ENCODE measurements around the gene ERMAP. TPM values are rescaled to one million over a fixed set of nuclear protein-coding genes. Genes with fewer than 3 reads are reported as not detected.

The ERMAP gene
- total RNA-seq, 4 donors from 2014 or later, result 4.1 to 14.2 (median 8.3) TPM

- Histone ChIP-seq H3K4me3 (no peak overlapping the region), H3K9me3 (no peaks in the 10 kb centered on the region), H3K36me3 (no peaks in the 10 kb centered on the region), H3K27ac (no peak overlapping the region), H3K4me1 (no peaks in the 10 kb centered on the region), H3K27me3 (no peaks in the 10 kb centered on the region)
- no peak for DNase-seq (ENCODE audit: low spot score in 2 of 2)
- WGBS, 2 donors, result 74 to 83% methylated on average over 21 of the region's 21 CpGs
- TF ChIP-seq POLR2A (IDR thresholded peaks at IDR 0.05) (no peak), CTCF (IDR thresholded peaks at IDR 0.05) (no peak), EP300 (IDR thresholded peaks at IDR 0.05) (no peak)
These were observed 69.9 kb downstream of the ERMAP start for GRCh38 chr1:42886800-42887199.

DNA sequence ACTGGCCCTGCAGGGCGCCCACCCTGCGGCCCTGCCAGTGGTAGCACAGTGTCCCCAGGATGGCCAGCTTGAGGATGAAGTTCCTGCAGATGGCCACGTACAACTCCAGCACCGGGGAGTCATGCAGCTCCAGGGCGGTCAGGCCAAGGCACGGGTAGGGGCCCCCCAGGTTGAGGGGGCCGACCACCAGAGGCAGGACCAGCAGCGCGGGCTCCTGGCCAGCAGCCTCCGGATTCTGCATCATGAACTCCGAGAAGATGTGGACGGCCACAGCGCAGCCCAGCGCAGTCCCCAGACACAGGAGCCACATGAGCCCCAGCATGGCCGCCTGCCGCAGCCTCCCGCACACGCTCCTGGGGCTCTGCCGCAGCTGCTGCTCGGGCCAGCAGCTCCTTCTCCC is 70.4 kb downstream of the ERMAP start:
- Histone ChIP-seq H3K4me1 (no peaks in the 10 kb centered on the region), H3K27ac (no peak overlapping the region), H3K9me3 (no peaks in the 10 kb centered on the region), H3K4me3 (no peak overlapping the region), H3K27me3 (no peaks in the 10 kb centered on the region), H3K36me3 (no peaks in the 10 kb centered on the region)
- DNase-seq (ENCODE audit: low spot score in 2 of 2), result no peak
- WGBS, 2 donors, result 94 to 98% methylated on average over 6 to 20 of the region's 20 CpGs
- TF ChIP-seq EP300 (IDR thresholded peaks at IDR 0.05) (no peak), CTCF (IDR thresholded peaks at IDR 0.05) (no peak), POLR2A (IDR thresholded peaks at IDR 0.05) (no peak)

DNA sequence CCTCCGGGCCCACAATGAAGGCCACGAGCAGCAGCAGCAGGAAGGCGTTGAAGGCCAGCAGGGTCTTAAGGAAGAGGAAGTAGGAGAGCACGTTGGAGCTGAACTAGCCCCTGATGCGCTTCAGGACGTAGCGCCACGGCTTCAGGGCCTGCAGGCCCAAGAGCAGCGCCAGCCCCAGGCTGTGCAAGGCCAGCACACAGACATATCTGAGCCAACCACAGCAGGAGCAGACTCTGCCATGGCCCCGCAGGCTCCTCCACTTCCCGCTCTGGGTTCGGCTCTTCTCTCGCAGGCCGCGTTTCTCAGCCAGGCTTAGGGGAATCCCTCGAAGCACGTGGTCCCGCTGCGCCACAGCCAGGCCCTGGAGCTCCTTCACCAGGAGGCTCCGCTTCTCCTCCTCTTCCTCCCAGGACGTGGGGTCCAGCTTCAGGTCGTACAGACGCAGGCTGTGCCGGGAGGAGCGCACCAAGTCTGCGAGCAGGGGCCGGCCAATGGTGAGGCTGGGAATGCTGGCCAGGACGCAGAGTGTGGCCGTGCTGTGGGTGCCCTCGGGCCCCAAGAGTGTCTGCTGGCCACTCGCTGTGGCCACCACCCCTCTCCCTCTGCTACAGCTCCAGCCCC is 71.2 kb downstream of the ERMAP start:
- 85 to 88% methylated on average over 31 of the region's 31 CpGs for WGBS, 2 donors
- TF ChIP-seq EP300 (IDR thresholded peaks at IDR 0.05) (no peak), POLR2A (IDR thresholded peaks at IDR 0.05) (no peak), CTCF (IDR thresholded peaks at IDR 0.05) (no peak)
- Histone ChIP-seq H3K36me3 (no peaks in the 10 kb centered on the region), H3K4me1 (no peaks in the 10 kb centered on the region), H3K4me3 (no peak overlapping the region), H3K27ac (no peak overlapping the region), H3K9me3 (no peaks in the 10 kb centered on the region), H3K27me3 (no peaks in the 10 kb centered on the region)
- DNase-seq (ENCODE audit: low spot score in 2 of 2), result no peak

- H3K27me3 ChIP-seq, result no peaks in the 10 kb centered on the region
- no peaks in the 10 kb centered on the region for H3K36me3 ChIP-seq
- H3K4me3 ChIP-seq, result no peak overlapping the region
- H3K27ac ChIP-seq, result no peak overlapping the region
- no peak for DNase-seq (ENCODE audit: low spot score in 2 of 2)
- TF ChIP-seq POLR2A (IDR thresholded peaks at IDR 0.05), result no peak
- no peak for TF ChIP-seq CTCF (IDR thresholded peaks at IDR 0.05)
- TF ChIP-seq EP300 (IDR thresholded peaks at IDR 0.05), result no peak
- H3K9me3 ChIP-seq, result no peaks in the 10 kb centered on the region
- no peaks in the 10 kb centered on the region for H3K4me1 ChIP-seq
- WGBS, 2 donors, result 86 to 94% methylated on average over 4 of the region's 4 CpGs
These were observed 72.3 kb downstream of the ERMAP start for GRCh38 chr1:42889264-42889663.

DNA sequence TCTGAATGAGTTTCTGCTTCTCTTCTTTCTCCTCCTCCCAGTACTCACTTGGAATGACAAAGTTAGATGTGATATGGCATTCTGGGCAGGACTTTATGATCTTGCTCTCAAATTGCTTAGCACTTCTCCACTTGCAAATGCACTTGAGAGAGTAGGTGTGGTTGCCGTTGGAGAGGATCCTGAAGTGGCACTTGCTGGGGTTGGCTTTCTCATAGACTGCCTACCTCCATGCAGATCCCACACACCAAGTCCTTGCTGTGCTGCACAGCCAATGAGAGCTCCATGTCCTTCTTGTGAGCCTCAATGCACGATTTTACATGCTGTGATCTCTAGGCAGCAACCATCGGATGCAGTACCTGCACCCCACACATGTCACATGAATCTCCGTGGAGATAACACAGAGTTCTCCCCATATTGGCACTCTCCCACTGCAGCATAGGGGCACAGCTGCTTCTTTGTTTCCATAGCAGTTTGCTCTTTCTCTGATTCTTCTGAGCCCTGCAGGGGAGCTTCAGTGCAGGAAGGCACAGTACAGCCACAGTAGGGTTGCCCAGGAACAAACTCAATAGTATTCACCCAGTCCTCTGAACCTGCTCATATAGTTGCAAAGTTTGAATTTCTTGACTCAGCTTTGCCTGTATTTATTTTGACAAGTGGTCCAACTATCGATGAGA is 74.7 kb downstream of the ERMAP start:
- 59 to 61% methylated on average over 5 of the region's 5 CpGs for WGBS, 2 donors
- TF ChIP-seq EP300 (IDR thresholded peaks at IDR 0.05), result no peak
- TF ChIP-seq CTCF (IDR thresholded peaks at IDR 0.05), result no peak
- TF ChIP-seq POLR2A (IDR thresholded peaks at IDR 0.05), result no peak
- Histone ChIP-seq H3K36me3 (no peaks in the 10 kb centered on the region), H3K9me3 (no peaks in the 10 kb centered on the region), H3K4me3 (no peak overlapping the region), H3K4me1 (no peaks in the 10 kb centered on the region), H3K27me3 (no peaks in the 10 kb centered on the region), H3K27ac (no peak overlapping the region)
- DNase-seq (ENCODE audit: low spot score in 2 of 2), result no peak

Data from tibial nerve (tissue), 4 donors.